ENCODE data around the gene NR4A2. TPM values are rescaled to one million over a fixed set of nuclear protein-coding genes. Genes with fewer than 3 reads are reported as not detected.
A peak's percentile ranks its signal among the peaks of the same experiment; 100 is the strongest.

Gene NR4A2
- total RNA-seq, 6 experiments from 2014 or later, result 0.51 to 1.8 (median 1.2) TPM

- peak overlapping the region in 2 of 3 donors; percentile 11 to 33 for H3K27ac ChIP-seq
- no peaks in the 10 kb centered on the region for H3K9me3 ChIP-seq
- TF ChIP-seq POLR2A (IDR thresholded peaks at IDR 0.05), result no peak
- TF ChIP-seq CTCF (IDR thresholded peaks at IDR 0.05), result no peak
- under 1% methylated on average over 29 of the region's 31 CpGs for WGBS (ENCODE audit: insufficient coverage, low coverage, low lambda C conversion rate, missing lambda C conversion rate)
- no peaks in the 10 kb centered on the region for H3K36me3 ChIP-seq
- peaks cover 0 to 4% of the 10 kb centered on the region in 2 donors for H3K27me3 ChIP-seq
- peak overlapping the region; percentile 34 to 54 (median 37) for H3K4me3 ChIP-seq
- intact Hi-C loops (cut with DNase I), result no loop called here
- H3K4me1 ChIP-seq, result peaks cover 0 to 24% (median 3%) of the 10 kb centered on the region in 4 donors
- ATAC-seq (peak; percentile 40 to 70 (median 70)), DNase-seq (peak in 2 of 3 donors; percentile 43 to 55)
These were observed 11.9 kb downstream of the NR4A2 start for GRCh38 chr2:156320486-156321098.

DNA sequence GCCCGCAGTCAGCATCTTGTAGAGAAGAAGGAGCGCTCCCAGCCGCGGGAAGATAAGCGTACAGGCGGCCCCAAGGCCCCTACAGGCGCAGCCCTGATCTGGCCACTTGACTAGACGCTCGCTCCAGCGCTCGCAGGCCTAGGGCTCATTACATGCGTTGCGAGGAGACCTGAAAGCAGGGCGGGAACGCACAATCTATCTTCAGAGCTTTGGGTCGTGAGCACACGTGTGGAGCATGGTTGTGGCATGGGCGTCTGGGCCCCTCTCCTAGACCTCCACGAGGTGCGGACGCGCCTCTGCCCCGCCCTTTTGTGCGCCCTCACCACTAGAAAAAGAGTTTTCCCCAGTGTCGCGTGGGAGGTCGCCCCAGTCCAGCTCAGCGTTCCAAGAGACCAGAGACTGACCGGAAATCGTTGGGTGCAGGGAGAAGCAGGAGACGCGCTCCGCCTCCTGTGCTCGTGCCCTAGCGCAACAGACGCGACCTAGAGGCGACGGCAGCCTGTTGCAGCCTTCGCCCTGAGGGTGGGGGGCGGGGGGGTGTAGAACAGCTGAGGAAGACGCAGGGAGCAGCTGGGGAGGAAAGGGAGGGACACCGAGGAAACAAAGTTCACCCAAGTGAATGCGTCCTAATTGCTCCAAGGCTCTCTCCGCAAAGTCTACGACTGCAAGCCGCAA is 12.6 kb downstream of the NR4A2 start:
- Histone ChIP-seq H3K27ac (peak overlapping the region; percentile 33 to 54 (median 33)), H3K4me1 (peaks cover 0 to 24% (median 3%) of the 10 kb centered on the region in 4 donors), H3K36me3 (no peaks in the 10 kb centered on the region), H3K9me3 (no peaks in the 10 kb centered on the region), H3K27me3 (peaks cover 0 to 4% of the 10 kb centered on the region in 2 donors), H3K4me3 (peak overlapping the region; percentile 34 to 54 (median 37))
- ATAC-seq (peak; percentile 86 to 92 (median 88)), DNase-seq (peak; percentile 57 to 79 (median 75))
- TF ChIP-seq POLR2A (IDR thresholded peaks at IDR 0.05) (peak; percentile 16), CTCF (IDR thresholded peaks at IDR 0.05) (peak in 2 of 4 donors; percentile 11 to 20)
- 5% methylated on average over 14 of the region's 47 CpGs for WGBS (ENCODE audit: insufficient coverage, low coverage, low lambda C conversion rate, missing lambda C conversion rate)
- intact Hi-C loops (cut with DNase I), result no loop called here

GRCh38 chr2:156317631-156318030 is 14.9 kb downstream of the NR4A2 start:
- H3K4me3 ChIP-seq, result no peak overlapping the region
- no peaks in the 10 kb centered on the region for H3K9me3 ChIP-seq
- intact Hi-C loops (cut with DNase I), result no loop called here
- DNase-seq (no peak), ATAC-seq (no peak)
- no peaks in the 10 kb centered on the region for H3K36me3 ChIP-seq
- H3K27me3 ChIP-seq, result peaks cover 0 to 4% of the 10 kb centered on the region in 2 donors
- WGBS (ENCODE audit: insufficient coverage, low coverage, low lambda C conversion rate, missing lambda C conversion rate), result 80% methylated on average over 3 of the region's 3 CpGs
- H3K4me1 ChIP-seq, result peaks cover 0 to 22% (median 3%) of the 10 kb centered on the region in 4 donors
- TF ChIP-seq CTCF (IDR thresholded peaks at IDR 0.05) (no peak), POLR2A (IDR thresholded peaks at IDR 0.05) (no peak)
- H3K27ac ChIP-seq, result no peak overlapping the region

- intact Hi-C loops (cut with DNase I), result no loop called here
- ATAC-seq (no peak), DNase-seq (no peak)
- H3K4me3 ChIP-seq, result no peak overlapping the region
- TF ChIP-seq POLR2A (IDR thresholded peaks at IDR 0.05) (no peak), CTCF (IDR thresholded peaks at IDR 0.05) (no peak)
- no peak overlapping the region for H3K27ac ChIP-seq
- 81% methylated on average over 2 of the region's 2 CpGs for WGBS (ENCODE audit: insufficient coverage, low coverage, low lambda C conversion rate, missing lambda C conversion rate)
- H3K36me3 ChIP-seq, result no peaks in the 10 kb centered on the region
- no peaks in the 10 kb centered on the region for H3K9me3 ChIP-seq
- peaks cover 0 to 15% (median 4%) of the 10 kb centered on the region in 4 donors for H3K4me1 ChIP-seq
- H3K27me3 ChIP-seq, result no peaks in the 10 kb centered on the region
These were observed 20.5 kb downstream of the NR4A2 start for GRCh38 chr2:156311976-156312375.
